Pancreas (tissue), 10 donors: ENCODE results near the gene MAGI1. TPM values are rescaled to one million over a fixed set of nuclear protein-coding genes. Genes with fewer than 3 reads are reported as not detected.

Experiments
- ATAC-seq, 4 donors: fragments of 200-7000 bp; cut with Tn5 transposase; one replicate each; pipeline versions ENCODE4 v1.8.0 to v1.9.1; 2020; ENCODE audit warnings: mild to moderate bottlenecking in 4 of 4, moderate library complexity in 4 of 4
- DNase-seq, 6 donors: peaks; one replicate each; pipeline ENCODE4 v3.0.0-alpha.2; 2020
- FAIRE-seq: peaks from 2 replicates; lab custom pipeline; 2012; peaks lifted over from hg19 to GRCh38; lab: Jason Lieb, UNC
- H3K27ac ChIP-seq, 4 donors: fragments of 200-600 bp; sonication (generic); 1 replicate in 3 of 4; 2 replicates in 1 of 4; pipeline versions ENCODE4 v1.5.0 to v1.8.0; 2020
- H3K27me3 ChIP-seq, 4 donors: fragments of 200-600 bp; one replicate each; pipeline ENCODE4 v1.8.0; 2021
- H3K36me3 ChIP-seq, 3 donors: fragments of 200-600 bp; sonication (generic) in 1 of 3; one replicate each; pipeline versions ENCODE4 v1.5.0 to v1.8.0; 2020 to 2021
- H3K4me1 ChIP-seq, 3 donors: fragments of 200-600 bp; one replicate each; pipeline ENCODE4 v1.8.0; 2021
- H3K4me3 ChIP-seq, 4 donors: fragments of 200-600 bp; sonication (generic) in 2 of 4; one replicate each; pipeline versions ENCODE4 v1.5.0 to v1.8.0; 2020 to 2021
- H3K9me3 ChIP-seq, 4 donors: fragments of 200-600 bp; one replicate each; pipeline ENCODE4 v1.8.0; 2021
- WGBS, 2 donors: extraction: QIAGEN DNeasy Blood & Tissue Kit; methylation state at CpG; one replicate each; pipeline ENCODE4 v1.1.7; 2013; 5-methylcytosine and 5-hydroxymethylcytosine counted together
- intact Hi-C, 3 donors: fragments of 100-400 bp; cut with DNase I; formaldehyde crosslinking; loops; one replicate each; pipeline versions ENCODE4 v1.11.1 to v1.14.2; 2022
- polyA plus RNA-seq, 2 donors: library from polyadenylated mRNA; stranded (reverse); fragments of 200-250 nt; gene quantifications; one replicate each; pipeline ENCODE4 v1.2.3, GENCODE V29; 2013
- total RNA-seq, 6 donors: library from RNA; stranded (reverse); fragmentation: NEBNext Ultra II Directional in 4 of 6; extraction: Animal tissue kit (Norgen Biotek cat#: 25700) in 4 of 6; gene quantifications; one replicate each; pipeline versions ENCODE4 v1.2.1 to v1.2.4, GENCODE V29; 2021 to 2023
- TF ChIP-seq, protein P1 (sequence below), 4 donors: fragments of 200-600 bp; sonication (generic) in 3 of 4; IDR thresholded peaks; one replicate each; pipeline versions ENCODE4 v1.5.0 to v1.8.0; 2021; ENCODE audit warnings: antibody characterized with exemption in 4 of 4
- donor health status: healthy with polysubstance abuse.
- donor health status: DM: no; HTN: no; CAD: no; lungs with moderate emphysema.
- donor health status: DM: no; HTN: no; CAD: no.
- donor health status: control.
- donor health status: control.
- donor health status: Bipolar disorder and iron deficiency.
- donor health status: DM: yes; HTN: yes; CAD: no.
- donor health status: DM: no; HTN: no; CAD: no.
- donor health status: DM: no; HTN: no; CAD: no.
- donor health status: DM: yes; HTN: yes; CAD: no.

Gene MAGI1
- total and polyA plus RNA-seq, 8 donors = 19.7 to 45.1 (median 28.0) TPM

DNA sequence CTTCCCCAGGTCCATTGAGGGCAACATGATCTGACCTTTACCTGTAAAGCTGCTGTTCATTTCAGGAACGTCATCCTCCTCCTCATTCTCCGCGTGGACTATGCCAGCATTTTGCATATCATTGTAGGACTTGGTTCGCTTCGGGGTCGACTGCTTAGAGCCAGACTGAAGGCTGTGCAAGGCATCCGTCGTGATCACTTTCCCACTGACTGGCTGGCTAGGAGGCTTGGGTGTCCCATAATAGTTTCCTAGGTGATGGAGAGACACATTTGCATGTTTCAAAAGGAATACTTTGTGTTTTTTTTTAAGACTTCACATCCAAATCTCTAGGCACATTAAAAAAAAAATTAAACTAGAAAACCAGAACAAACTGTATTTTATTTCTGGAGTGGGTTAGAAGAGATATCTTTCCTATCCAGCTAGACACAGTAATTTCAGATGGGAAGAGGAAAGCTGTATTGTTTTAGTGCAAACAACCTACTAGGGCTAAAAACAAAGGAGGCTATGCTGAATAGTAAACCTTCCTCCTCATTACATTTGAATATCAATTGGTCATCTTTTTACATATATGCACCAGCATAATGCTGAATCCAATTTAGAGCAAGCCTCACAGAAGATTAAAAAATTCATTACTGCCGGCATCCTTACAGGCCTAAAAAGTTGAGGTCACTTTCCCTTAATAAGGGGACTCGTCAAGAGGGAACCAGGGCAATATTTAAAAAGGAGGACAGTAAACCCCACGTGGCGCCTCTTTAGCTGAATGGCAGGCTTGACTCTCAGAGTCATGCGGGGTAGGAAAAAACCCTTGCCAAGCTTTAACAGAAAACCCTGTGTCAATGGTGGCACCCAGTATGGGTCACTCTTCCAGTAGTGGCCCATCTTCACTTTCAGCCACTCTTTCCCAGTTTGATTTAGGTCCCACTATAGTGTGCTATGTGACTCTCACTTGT is 559.9 kb downstream of the MAGI1 start:
- 92% methylated on average over 13 of the region's 13 CpGs for WGBS, 2 donors
- no peak for ATAC-seq
- no peak overlapping the region for H3K27ac ChIP-seq
- peaks cover 0 to 13% (median 2%) of the 10 kb centered on the region in 3 donors for H3K4me1 ChIP-seq
- intact Hi-C loops = no loop called here
- no peaks in the 10 kb centered on the region for H3K36me3 ChIP-seq
- no peak overlapping the region for H3K4me3 ChIP-seq
- no peak for FAIRE-seq
- H3K27me3 ChIP-seq = no peaks in the 10 kb centered on the region
- no peaks in the 10 kb centered on the region for H3K9me3 ChIP-seq
- DNase-seq = no peak
- TF ChIP-seq, protein P1, sequence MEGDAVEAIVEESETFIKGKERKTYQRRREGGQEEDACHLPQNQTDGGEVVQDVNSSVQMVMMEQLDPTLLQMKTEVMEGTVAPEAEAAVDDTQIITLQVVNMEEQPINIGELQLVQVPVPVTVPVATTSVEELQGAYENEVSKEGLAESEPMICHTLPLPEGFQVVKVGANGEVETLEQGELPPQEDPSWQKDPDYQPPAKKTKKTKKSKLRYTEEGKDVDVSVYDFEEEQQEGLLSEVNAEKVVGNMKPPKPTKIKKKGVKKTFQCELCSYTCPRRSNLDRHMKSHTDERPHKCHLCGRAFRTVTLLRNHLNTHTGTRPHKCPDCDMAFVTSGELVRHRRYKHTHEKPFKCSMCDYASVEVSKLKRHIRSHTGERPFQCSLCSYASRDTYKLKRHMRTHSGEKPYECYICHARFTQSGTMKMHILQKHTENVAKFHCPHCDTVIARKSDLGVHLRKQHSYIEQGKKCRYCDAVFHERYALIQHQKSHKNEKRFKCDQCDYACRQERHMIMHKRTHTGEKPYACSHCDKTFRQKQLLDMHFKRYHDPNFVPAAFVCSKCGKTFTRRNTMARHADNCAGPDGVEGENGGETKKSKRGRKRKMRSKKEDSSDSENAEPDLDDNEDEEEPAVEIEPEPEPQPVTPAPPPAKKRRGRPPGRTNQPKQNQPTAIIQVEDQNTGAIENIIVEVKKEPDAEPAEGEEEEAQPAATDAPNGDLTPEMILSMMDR (IDR thresholded peaks at IDR 0.05) = no peak

DNA sequence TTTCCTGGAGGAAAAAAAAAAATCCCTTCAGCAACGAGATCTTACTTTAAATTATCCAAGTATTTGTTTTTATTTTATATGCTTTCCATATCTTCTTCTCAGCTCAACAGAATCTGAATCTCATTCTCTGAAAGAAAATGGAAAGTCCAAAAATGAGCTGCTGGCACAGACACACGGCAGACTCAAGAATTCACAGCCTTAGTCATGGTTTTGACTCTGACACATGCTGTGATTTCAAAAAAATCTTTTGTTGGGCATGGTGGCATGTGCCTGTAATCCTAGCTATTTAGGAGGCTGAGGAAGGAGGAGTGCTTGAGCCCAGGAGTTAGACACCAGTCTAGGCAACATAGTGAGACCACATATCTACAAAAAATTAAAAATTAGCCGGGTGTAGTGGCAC is 565.0 kb downstream of the MAGI1 start:
- no peaks in the 10 kb centered on the region for H3K4me1 ChIP-seq
- intact Hi-C loops = no loop called here
- ATAC-seq = no peak
- H3K27ac ChIP-seq = no peak overlapping the region
- no peaks in the 10 kb centered on the region for H3K9me3 ChIP-seq
- TF ChIP-seq, protein P1 (IDR thresholded peaks at IDR 0.05) = no peak
- 79 to 87% methylated on average over 3 of the region's 3 CpGs for WGBS, 2 donors
- FAIRE-seq = no peak
- DNase-seq = no peak
- no peaks in the 10 kb centered on the region for H3K27me3 ChIP-seq
- no peaks in the 10 kb centered on the region for H3K36me3 ChIP-seq
- H3K4me3 ChIP-seq = no peak overlapping the region

DNA sequence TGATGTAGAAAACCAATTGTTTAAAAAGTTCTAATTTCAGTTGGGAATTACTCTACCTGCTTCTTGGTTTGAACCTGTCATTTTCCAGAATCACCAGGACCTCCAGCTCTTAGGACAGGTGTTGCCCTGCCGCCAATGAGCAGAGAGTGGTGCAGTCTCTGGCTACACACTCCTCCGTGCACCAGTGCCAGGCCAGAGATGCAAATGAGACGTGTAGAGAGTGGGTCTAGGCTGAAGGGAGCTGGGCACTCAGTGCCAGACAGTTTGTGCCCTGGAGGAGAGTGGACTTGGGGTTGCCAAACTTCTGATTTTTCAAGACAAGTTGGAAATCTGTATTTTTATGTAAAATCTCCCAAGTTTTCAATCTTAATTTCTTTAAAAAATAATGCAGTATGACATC is 566.2 kb downstream of the MAGI1 start:
- no peaks in the 10 kb centered on the region for H3K9me3 ChIP-seq
- H3K36me3 ChIP-seq = no peaks in the 10 kb centered on the region
- 85 to 92% methylated on average over 3 of the region's 3 CpGs for WGBS, 2 donors
- ATAC-seq (no peak), FAIRE-seq (no peak), DNase-seq (no peak)
- no peak overlapping the region for H3K4me3 ChIP-seq
- H3K27ac ChIP-seq = no peak overlapping the region
- intact Hi-C loops = no loop called here
- no peaks in the 10 kb centered on the region for H3K4me1 ChIP-seq
- no peaks in the 10 kb centered on the region for H3K27me3 ChIP-seq
- TF ChIP-seq, protein P1 (IDR thresholded peaks at IDR 0.05) = no peak

DNA sequence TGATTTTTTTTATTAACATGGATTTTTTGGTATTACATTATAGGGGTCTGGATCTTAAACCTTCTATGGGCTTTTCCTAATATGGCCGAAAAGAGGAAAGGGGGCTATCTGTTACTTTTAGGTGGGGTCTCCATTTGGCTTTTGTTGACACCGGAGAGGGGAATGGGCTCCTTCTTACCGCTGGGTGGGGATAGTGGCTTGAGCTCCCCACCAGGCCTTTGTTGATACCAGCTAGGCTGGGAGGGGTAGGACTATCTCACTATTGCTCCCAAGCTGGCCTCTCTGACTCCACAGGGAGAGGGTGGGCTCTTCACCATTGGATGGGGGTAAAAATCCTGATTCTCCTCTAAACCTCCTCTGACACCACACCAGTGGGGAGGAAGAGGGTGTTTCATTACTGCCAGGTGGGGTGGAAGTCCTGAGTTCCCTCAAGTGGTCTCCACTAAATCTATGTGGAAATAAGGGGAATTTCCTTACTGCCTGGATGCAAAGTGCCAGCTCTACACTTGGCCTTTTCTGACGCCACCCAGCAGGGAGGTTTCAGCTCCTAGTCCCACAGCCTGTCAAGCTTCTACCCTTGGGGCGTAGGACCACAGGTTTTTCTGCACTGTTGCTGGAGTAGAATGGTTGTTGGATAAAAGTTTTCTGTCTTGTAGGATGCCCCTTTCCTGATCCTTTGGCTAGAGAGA is 572.3 kb downstream of the MAGI1 start:
- FAIRE-seq = no peak
- Histone ChIP-seq H3K4me3 (no peak overlapping the region), H3K4me1 (no peaks in the 10 kb centered on the region), H3K27me3 (no peaks in the 10 kb centered on the region), H3K36me3 (no peaks in the 10 kb centered on the region), H3K9me3 (no peaks in the 10 kb centered on the region), H3K27ac (no peak overlapping the region)
- intact Hi-C loops = no loop called here
- no peak for ATAC-seq
- TF ChIP-seq, protein P1 (IDR thresholded peaks at IDR 0.05) = no peak
- DNase-seq = no peak
- WGBS, 2 donors = 93 to 98% methylated on average over 5 of the region's 5 CpGs
